Neuronal stem cell (in vitro differentiated cells): ENCODE data around the gene SLC6A6.
A peak's percentile ranks its signal among the peaks of the same experiment; 100 is the strongest.

ENCODE experiments used
- DNase-seq: peaks from one replicate; pipeline ENCODE4 v3.0.0-alpha.2; 2013; ENCODE audit warnings: low spot score
- H2AFZ ChIP-seq: one replicate; pipeline ENCODE4 v1.6.1; 2013; ENCODE audit warnings: mild to moderate bottlenecking, low read length, inconsistent platforms
- H2AK5ac ChIP-seq: 2 replicates; pipeline ENCODE4 v1.6.1; 2013; ENCODE audit warnings: low read depth, mild to moderate bottlenecking, inconsistent platforms, low read length, moderate library complexity, mixed read lengths
- H2BK120ac ChIP-seq: 2 replicates; pipeline ENCODE4 v1.6.1; 2013; ENCODE audit warnings: low read depth, mild to moderate bottlenecking, inconsistent platforms, low read length, moderate library complexity, mixed read lengths
- H2BK12ac ChIP-seq: one replicate; pipeline ENCODE4 v1.6.1; 2013; ENCODE audit warnings: low read length, inconsistent platforms
- H2BK15ac ChIP-seq: 2 replicates; pipeline ENCODE4 v1.6.1; 2013; ENCODE audit warnings: mild to moderate bottlenecking, low read length, inconsistent platforms, mixed read lengths
- H2BK5ac ChIP-seq: one replicate; pipeline ENCODE4 v1.6.1; 2013; ENCODE audit warnings: inconsistent platforms, mild to moderate bottlenecking, low read length, moderate library complexity
- H3K14ac ChIP-seq: one replicate; pipeline ENCODE4 v1.6.1; 2013; ENCODE audit warnings: low read length, inconsistent platforms
- H3K18ac ChIP-seq: 2 replicates; pipeline ENCODE4 v1.6.1; 2013; ENCODE audit warnings: low read length, inconsistent platforms
- H3K23ac ChIP-seq: 2 replicates; pipeline ENCODE4 v1.6.1; 2013; ENCODE audit warnings: low read depth, mild to moderate bottlenecking, mixed read lengths, low read length, inconsistent platforms; ENCODE audit not compliant: poor library complexity
- H3K27ac ChIP-seq: replicated peaks from 3 replicates; pipeline ENCODE4 v1.5.1; 2013; ENCODE audit warnings: low read length, inconsistent platforms
- H3K27me3 ChIP-seq, 3 experiments: 2 replicates each; pipeline ENCODE4 v1.6.1; 2013; ENCODE audit warnings: low read length in 3 of 3, mild to moderate bottlenecking in 2 of 3, inconsistent platforms in 1 of 3, low read depth in 1 of 3, mixed read lengths in 1 of 3, moderate library complexity in 1 of 3; ENCODE audit not compliant: control insufficient read depth in 3 of 3, insufficient read depth in 3 of 3
- H3K36me3 ChIP-seq, 2 donors: replicated peaks in 1 of 2; 2 replicates each; pipeline ENCODE4 v1.6.1; 2013; ENCODE audit warnings: low read length in 2 of 2; ENCODE audit not compliant: control insufficient read depth in 2 of 2, insufficient read depth in 2 of 2
- H3K4ac ChIP-seq: 2 replicates; pipeline ENCODE4 v1.6.1; 2013; ENCODE audit warnings: inconsistent platforms, mild to moderate bottlenecking, low read length, moderate library complexity
- H3K4me1 ChIP-seq, 2 donors: 1 replicate in 1 of 2; 2 replicates in 1 of 2; pipeline ENCODE4 v1.6.1; 2013; ENCODE audit warnings: low read length in 2 of 2, low read depth in 1 of 2; ENCODE audit not compliant: control insufficient read depth in 2 of 2, insufficient read depth in 1 of 2
- H3K4me2 ChIP-seq: one replicate; pipeline ENCODE4 v1.6.1; 2013; ENCODE audit warnings: mild to moderate bottlenecking, low read length, inconsistent platforms; ENCODE audit not compliant: insufficient read depth, poor library complexity, severe bottlenecking
- H3K4me3 ChIP-seq, 2 donors: 2 replicates each; pipeline ENCODE4 v1.5.1; 2013; ENCODE audit warnings: low read length in 2 of 2, mild to moderate bottlenecking in 2 of 2, inconsistent platforms in 1 of 2, moderate library complexity in 1 of 2
- H3K79me1 ChIP-seq: one replicate; pipeline ENCODE4 v1.6.1; 2013; ENCODE audit warnings: low read depth, mild to moderate bottlenecking, inconsistent platforms, low read length, moderate library complexity
- H3K9ac ChIP-seq: one replicate; pipeline ENCODE4 v1.6.1; 2013; ENCODE audit warnings: mild to moderate bottlenecking, low read depth, low read length, inconsistent platforms; ENCODE audit not compliant: poor library complexity
- H3K9me3 ChIP-seq, 2 donors: replicated peaks in 1 of 2; 2 replicates each; pipeline versions ENCODE3 to v1.6.1; 2013; ENCODE audit warnings: low read length in 2 of 2, mild to moderate bottlenecking in 2 of 2, inconsistent platforms in 1 of 2, low read depth in 1 of 2, mixed read lengths in 1 of 2, moderate library complexity in 1 of 2; ENCODE audit not compliant: control insufficient read depth in 2 of 2, insufficient read depth in 1 of 2
- H4K8ac ChIP-seq: one replicate; pipeline ENCODE4 v1.6.1; 2013; ENCODE audit warnings: low read depth, mild to moderate bottlenecking, inconsistent platforms, low read length, moderate library complexity
- H4K91ac ChIP-seq: one replicate; pipeline ENCODE4 v1.6.1; 2013; ENCODE audit warnings: low read length, low read depth, mild to moderate bottlenecking, inconsistent platforms; ENCODE audit not compliant: poor library complexity
- WGBS, 2 donors: extraction: QIAGEN DNeasy Blood & Tissue Kit; methylation state at CpG; one replicate each; pipeline ENCODE4 v1.1.7; 2013; ENCODE audit warnings: missing lambda C conversion rate in 2 of 2, mixed read lengths in 1 of 2; ENCODE audit not compliant: insufficient read length in 2 of 2, insufficient replicate concordance in 1 of 2; ENCODE audit errors: extremely low coverage in 2 of 2; 5-methylcytosine and 5-hydroxymethylcytosine counted together

The SLC6A6 gene

DNA sequence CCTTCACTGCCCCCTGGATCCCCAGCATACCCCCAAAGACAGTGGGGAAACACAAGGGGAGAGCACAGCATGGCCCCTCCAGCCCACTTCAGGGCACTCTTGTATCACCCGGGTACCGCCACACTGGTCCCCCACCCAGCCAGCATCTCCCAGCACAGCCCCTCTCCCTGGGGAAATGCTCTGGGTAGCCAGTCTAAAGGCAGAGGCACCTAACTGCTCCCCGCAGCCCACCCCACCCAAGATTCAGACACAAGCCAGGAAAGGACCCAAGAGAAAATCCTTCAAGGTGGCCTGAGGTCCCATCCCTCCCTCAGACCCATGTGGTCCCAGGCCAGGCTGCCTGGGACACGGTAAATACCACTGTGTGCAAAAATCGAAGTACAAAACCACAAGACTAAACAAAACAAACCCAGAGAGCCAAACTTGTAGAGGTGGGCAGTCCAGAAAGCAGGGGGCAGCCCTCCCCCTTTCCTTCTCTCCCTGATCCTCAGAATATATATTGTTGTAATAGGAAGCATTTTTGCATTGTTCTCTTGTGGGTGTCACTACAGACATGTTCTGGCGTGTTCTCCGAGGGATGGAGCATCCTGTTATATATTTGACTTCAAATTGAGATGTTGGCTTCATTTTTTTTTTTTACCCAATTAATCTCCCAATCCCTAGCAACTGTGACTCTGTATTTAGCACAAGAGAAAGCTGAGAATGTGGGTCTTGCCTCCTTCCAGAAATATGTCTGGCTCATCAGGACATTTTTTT, 86.1 kb downstream of the SLC6A6 start:
- Histone ChIP-seq H3K4ac (no peak overlapping the region), H3K27me3 (no peaks in the 10 kb centered on the region), H3K27ac (no peak overlapping the region), H3K14ac (no peak overlapping the region), H2BK12ac (no peak overlapping the region), H3K36me3 (peaks cover 2 to 30% of the 10 kb centered on the region in 2 donors), H3K9ac (no peak overlapping the region), H4K91ac (no peak overlapping the region), H3K4me3 (no peak overlapping the region), H2BK15ac (no peak overlapping the region), H3K9me3 (no peaks in the 10 kb centered on the region), H2AFZ (no peak overlapping the region), H2AK5ac (no peak overlapping the region), H3K18ac (no peak overlapping the region), H3K4me1 (peaks cover 0 to 3% of the 10 kb centered on the region in 2 donors), H3K23ac (peak overlapping the region; percentile 39), H2BK5ac (no peak overlapping the region), H3K4me2 (no peak overlapping the region), H4K8ac (no peak overlapping the region), H2BK120ac (no peak overlapping the region), H3K79me1 (no peaks in the 10 kb centered on the region)
- DNase-seq: no peak
- WGBS, 2 donors: no CpG with 5 or more reads among the region's 7 CpGs

GRCh38 chr3:14489641-14490040, 87.2 kb downstream of the SLC6A6 start:
- no peak overlapping the region for H3K4ac ChIP-seq
- no peak overlapping the region for H4K91ac ChIP-seq
- H3K4me2 ChIP-seq: no peak overlapping the region
- H2AK5ac ChIP-seq: no peak overlapping the region
- H2BK12ac ChIP-seq: no peak overlapping the region
- peaks cover under 1 to 3% of the 10 kb centered on the region in 2 donors for H3K4me1 ChIP-seq
- H3K27me3 ChIP-seq: no peaks in the 10 kb centered on the region
- no CpG with 5 or more reads among the region's 7 CpGs for WGBS, 2 donors
- H4K8ac ChIP-seq: no peak overlapping the region
- H2BK5ac ChIP-seq: no peak overlapping the region
- no peak overlapping the region for H3K14ac ChIP-seq
- H3K79me1 ChIP-seq: no peaks in the 10 kb centered on the region
- H3K9me3 ChIP-seq: no peaks in the 10 kb centered on the region
- H2BK120ac ChIP-seq: no peak overlapping the region
- H3K9ac ChIP-seq: no peak overlapping the region
- no peak overlapping the region for H3K23ac ChIP-seq
- H2AFZ ChIP-seq: no peak overlapping the region
- no peak overlapping the region for H3K18ac ChIP-seq
- H2BK15ac ChIP-seq: no peak overlapping the region
- H3K4me3 ChIP-seq: no peak overlapping the region
- no peak for DNase-seq
- H3K36me3 ChIP-seq: peaks cover 2 to 24% of the 10 kb centered on the region in 2 donors
- H3K27ac ChIP-seq: no peak overlapping the region

GRCh38 chr3:14490255-14490654, 87.8 kb downstream of the SLC6A6 start:
- Histone ChIP-seq H2AFZ (no peak overlapping the region), H3K36me3 (peaks cover 2 to 23% of the 10 kb centered on the region in 2 donors), H2AK5ac (no peak overlapping the region), H2BK15ac (no peak overlapping the region), H3K23ac (no peak overlapping the region), H3K4me3 (no peak overlapping the region), H3K4ac (no peak overlapping the region), H3K14ac (no peak overlapping the region), H3K4me1 (peaks cover 3% of the 10 kb centered on the region in 2 donors), H2BK5ac (no peak overlapping the region), H3K18ac (no peak overlapping the region), H3K9ac (no peak overlapping the region), H3K9me3 (no peaks in the 10 kb centered on the region), H3K27me3 (no peaks in the 10 kb centered on the region), H2BK120ac (no peak overlapping the region), H3K27ac (no peak overlapping the region), H2BK12ac (no peak overlapping the region), H4K8ac (no peak overlapping the region), H4K91ac (no peak overlapping the region), H3K79me1 (no peaks in the 10 kb centered on the region), H3K4me2 (no peak overlapping the region)
- no peak for DNase-seq
- WGBS, 2 donors: no CpG with 5 or more reads among the region's 4 CpGs

DNA sequence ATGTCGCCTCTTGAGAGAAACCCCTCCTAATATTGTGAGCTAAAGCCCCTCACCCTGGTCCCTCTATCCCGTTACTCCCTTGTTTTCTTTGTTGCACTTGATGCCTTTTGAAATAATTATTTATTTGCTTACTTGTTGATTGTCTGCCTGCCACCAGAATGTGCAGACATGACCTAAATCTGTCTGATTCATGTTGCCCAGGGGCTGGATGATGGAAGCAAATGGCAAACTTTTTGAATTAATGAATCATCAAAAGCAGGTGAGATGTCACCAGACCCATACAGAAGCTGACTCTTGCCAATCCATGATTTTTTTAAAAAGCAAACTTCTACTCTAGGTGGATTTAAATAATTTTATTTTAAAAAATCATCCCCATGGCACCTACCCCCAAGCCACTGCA, 88.4 kb downstream of the SLC6A6 start:
- Histone ChIP-seq H3K9ac (no peak overlapping the region), H3K4ac (no peak overlapping the region), H3K4me2 (no peak overlapping the region), H3K14ac (no peak overlapping the region), H3K18ac (no peak overlapping the region), H2BK120ac (no peak overlapping the region), H2BK15ac (no peak overlapping the region), H3K4me1 (peaks cover 3% of the 10 kb centered on the region in 2 donors), H3K79me1 (no peaks in the 10 kb centered on the region), H3K23ac (no peak overlapping the region), H2BK12ac (no peak overlapping the region), H3K27me3 (no peaks in the 10 kb centered on the region), H3K27ac (no peak overlapping the region), H2AK5ac (no peak overlapping the region), H4K91ac (no peak overlapping the region), H2BK5ac (no peak overlapping the region), H4K8ac (no peak overlapping the region), H3K4me3 (no peak overlapping the region), H3K9me3 (no peaks in the 10 kb centered on the region), H3K36me3 (peaks cover under 1 to 23% of the 10 kb centered on the region in 2 donors), H2AFZ (no peak overlapping the region)
- no peak for DNase-seq
- WGBS, 2 donors: no CpG with 5 or more reads among the region's 2 CpGs
